GM12873 (cell line): ENCODE results near the gene SNX11.

Source experiments
- TF ChIP-seq, protein P1 (sequence below): IDR thresholded peaks from 2 replicates; pipeline ENCODE4 v1.5.1; 2012; ENCODE audit warnings: low read depth, mild to moderate bottlenecking, moderate library complexity, low read length, control low read depth; ENCODE audit not compliant: insufficient read depth; ENCODE audit errors: missing control alignments

Gene SNX11

DNA sequence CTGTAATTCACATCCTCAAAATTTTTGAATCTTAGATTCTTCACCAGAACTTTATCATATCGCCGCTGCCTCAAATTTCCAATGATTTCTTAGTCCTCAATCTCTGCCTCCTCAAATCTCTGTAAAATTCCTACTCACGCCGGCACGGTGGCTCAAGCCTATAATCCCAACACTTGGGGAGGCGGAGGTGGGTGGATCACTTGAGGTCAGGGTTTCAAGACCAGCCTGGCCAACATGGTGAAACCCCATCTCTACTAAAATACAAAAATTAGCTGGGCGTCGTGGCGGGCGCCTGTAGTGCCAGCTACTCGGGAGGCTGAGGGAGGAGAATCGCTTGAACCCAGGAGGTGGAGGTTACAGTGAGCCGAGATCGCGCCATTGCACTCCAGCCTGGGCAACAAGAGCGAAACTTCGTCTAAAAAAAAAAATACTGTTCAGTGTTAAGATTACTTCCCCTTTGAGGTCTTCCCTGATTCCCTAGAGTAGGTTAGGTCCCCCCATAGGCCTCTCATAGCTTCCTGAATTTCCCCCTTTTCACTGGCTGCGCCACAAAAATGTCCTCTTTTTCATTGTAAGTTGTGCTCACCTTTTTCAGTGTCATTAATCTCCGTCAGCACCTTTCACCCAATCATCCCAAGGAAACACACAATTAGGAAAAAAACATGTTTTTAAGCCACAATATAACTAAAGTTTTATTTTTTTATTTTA is 5.4 kb upstream of the SNX11 start:
- TF ChIP-seq, protein P1, sequence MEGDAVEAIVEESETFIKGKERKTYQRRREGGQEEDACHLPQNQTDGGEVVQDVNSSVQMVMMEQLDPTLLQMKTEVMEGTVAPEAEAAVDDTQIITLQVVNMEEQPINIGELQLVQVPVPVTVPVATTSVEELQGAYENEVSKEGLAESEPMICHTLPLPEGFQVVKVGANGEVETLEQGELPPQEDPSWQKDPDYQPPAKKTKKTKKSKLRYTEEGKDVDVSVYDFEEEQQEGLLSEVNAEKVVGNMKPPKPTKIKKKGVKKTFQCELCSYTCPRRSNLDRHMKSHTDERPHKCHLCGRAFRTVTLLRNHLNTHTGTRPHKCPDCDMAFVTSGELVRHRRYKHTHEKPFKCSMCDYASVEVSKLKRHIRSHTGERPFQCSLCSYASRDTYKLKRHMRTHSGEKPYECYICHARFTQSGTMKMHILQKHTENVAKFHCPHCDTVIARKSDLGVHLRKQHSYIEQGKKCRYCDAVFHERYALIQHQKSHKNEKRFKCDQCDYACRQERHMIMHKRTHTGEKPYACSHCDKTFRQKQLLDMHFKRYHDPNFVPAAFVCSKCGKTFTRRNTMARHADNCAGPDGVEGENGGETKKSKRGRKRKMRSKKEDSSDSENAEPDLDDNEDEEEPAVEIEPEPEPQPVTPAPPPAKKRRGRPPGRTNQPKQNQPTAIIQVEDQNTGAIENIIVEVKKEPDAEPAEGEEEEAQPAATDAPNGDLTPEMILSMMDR, result no peak

DNA sequence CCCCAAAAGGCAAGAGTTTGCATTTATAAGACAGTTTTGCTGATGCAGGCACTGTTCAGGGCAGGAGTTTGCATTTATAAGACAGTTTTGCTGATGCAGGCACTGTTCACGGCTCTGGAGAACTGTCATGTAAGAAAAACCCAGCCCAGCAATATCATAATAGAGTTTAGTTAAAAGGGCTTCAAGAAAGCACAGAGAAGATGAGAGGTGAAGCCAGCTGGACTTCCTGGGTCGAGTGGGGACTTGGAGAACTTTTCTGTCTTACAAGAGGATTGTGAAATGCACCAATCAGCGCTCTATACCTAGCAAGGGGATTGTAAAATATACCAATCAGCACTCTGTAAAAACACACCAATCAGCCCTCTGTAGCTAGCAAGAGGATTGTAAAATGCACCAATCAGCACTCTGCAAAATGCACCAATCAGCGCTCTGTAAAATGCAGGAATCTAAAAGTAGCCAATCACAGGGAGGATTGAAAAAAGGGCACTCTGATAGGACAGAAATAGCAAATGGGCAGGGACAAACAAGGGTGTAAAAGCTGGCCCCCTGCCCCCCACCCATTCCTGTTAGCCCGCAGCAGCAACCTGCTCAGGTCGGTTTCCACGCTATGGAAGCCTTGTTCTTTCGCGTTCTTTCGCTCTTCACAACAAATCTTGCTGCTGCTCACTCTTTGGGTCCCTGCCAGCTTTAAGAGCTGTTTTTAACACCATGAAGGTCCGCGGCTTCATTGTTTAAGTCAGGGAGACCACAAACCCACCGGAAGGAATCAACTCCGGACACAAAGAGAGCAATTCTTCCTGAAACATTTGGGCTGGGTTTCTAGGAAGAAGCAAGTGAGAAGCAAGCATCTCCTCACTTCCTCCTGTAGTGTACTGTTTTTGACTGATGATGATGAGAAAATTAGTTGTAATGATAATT is 4.5 kb upstream of the SNX11 start:
- TF ChIP-seq, protein P1, result no peak

- TF ChIP-seq, protein P1, result no peak
Measured at GRCh38 chr17:48104440-48104839, 3.1 kb upstream of the SNX11 start.

DNA sequence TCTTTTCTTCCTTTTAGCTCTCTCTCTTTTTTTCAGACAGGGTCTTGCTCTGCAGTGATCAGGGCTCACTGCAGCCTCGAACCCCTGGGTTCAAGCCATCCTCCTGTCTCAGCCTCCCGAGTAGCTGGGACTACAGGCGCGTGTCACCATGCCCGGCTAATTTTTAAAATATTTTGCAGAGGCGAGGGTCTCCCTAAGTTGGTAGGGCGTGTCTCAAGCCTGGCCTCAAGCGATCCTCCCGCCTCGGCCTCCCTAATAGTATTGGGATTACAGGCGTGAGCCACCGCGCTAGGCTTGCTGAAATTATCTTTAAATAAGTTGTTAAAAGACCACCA is 797 bp upstream of the SNX11 start:
- TF ChIP-seq, protein P1, result no peak

GRCh38 chr17:48110761-48111160 is 3.2 kb downstream of the SNX11 start:
- TF ChIP-seq, protein P1, result no peak

GRCh38 chr17:48111937-48112241 is 4.3 kb downstream of the SNX11 start:
- TF ChIP-seq, protein P1, result no peak

DNA sequence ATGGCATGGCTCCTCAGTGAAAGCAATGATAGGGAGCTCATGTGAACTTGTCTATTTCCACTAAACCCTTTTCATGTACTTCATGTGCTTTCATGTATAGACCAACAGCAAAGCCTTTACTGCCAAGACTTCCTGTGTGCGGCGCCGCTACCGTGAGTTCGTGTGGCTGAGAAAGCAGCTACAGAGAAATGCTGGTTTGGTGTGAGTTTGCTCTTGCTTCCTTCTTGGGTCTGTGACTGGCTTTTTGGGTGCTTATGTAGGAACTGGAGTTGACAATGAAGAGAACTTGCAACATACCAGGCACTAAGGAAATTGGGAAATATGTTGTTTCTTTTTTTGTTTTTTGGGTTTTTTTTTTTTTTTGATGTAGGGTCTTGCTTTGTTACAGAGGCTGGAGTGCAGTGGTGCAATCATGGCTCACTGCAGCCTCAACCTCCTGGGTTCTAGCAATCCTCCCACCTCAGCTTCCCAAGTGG is 5.7 kb downstream of the SNX11 start:
- TF ChIP-seq, protein P1, result no peak
